Adrenal gland (tissue), 12 donors: Measurements from ENCODE around the gene RAC3. TPM values are rescaled to one million over a fixed set of nuclear protein-coding genes. Genes with fewer than 3 reads are reported as not detected.

Experiments
- DNase-seq, 7 donors: peaks; one replicate each; pipeline ENCODE4 v3.0.0-alpha.2; 2019 to 2020
- H3K27ac ChIP-seq, 5 donors: fragments of 200-600 bp; sonication (generic) in 4 of 5; 1 replicate in 3 of 5; 2 replicates in 2 of 5; pipeline versions ENCODE4 v1.5.1 to v1.8.0; 2016 to 2020; ENCODE audit warnings: mild to moderate bottlenecking in 1 of 5
- H3K27me3 ChIP-seq: fragments of 200-600 bp; 2 replicates; pipeline ENCODE4 v1.8.0; 2021
- H3K36me3 ChIP-seq, 2 donors: fragments of 200-600 bp; replicated peaks in 1 of 2; 1 replicate in 1 of 2; 2 replicates in 1 of 2; pipeline versions ENCODE4 v1.5.1 to v1.8.0; 2018 to 2022
- H3K4me1 ChIP-seq, 2 donors: fragments of 200-600 bp; replicated peaks in 1 of 2; 1 replicate in 1 of 2; 2 replicates in 1 of 2; pipeline versions ENCODE4 v1.5.1 to v1.8.0; 2018 to 2021
- H3K4me3 ChIP-seq, 4 donors: fragments of 200-600 bp; sonication (generic) in 3 of 4; one replicate each; pipeline ENCODE4 v1.5.1; 2016 to 2018
- H3K9me3 ChIP-seq, 3 donors: fragments of 200-600 bp; sonication (generic) in 1 of 3; replicated peaks in 1 of 3; 1 replicate in 2 of 3; 2 replicates in 1 of 3; pipeline versions ENCODE4 v1.5.1 to v1.8.0; 2016 to 2021
- POLR2A ChIP-seq, 2 donors: fragments of 450-650 bp; IDR thresholded peaks; one replicate each; pipeline ENCODE4 v1.6.1; 2017; ENCODE audit warnings: antibody characterized with exemption in 2 of 2, mild to moderate bottlenecking in 2 of 2, moderate library complexity in 1 of 2
- whole genome bisulfite sequencing, 4 donors: extraction: QIAGEN DNeasy Blood & Tissue Kit in 2 of 4; methylation state at CpG; one replicate each; pipeline versions ENCODE4 v1.1.5 to v1.1.7; 2013 to 2017; 5-methylcytosine and 5-hydroxymethylcytosine counted together
- intact Hi-C, 2 donors: fragments of 100-400 bp; cut with DNase I; formaldehyde crosslinking; loops; one replicate each; pipeline versions ENCODE4 v1.14.1 to v1.15.0; 2022 to 2023
- polyA plus RNA-seq, 3 donors: library from polyadenylated mRNA; stranded (reverse); fragments of 200-250 nt in 2 of 3; fragments of 350-450 nt in 1 of 3; fragmentation: Illumina TruSeq in 1 of 3; extraction: RNeasy Lipid Tissue Mini Kit (QIAGEN cat#74804) in 1 of 3; gene quantifications; one replicate each; pipeline ENCODE4 v1.2.3, GENCODE V29; 2013 to 2014
- total RNA-seq, 9 donors: library from RNA; depleted of rRNA in 4 of 9; stranded (reverse); fragments of >200 nt in 4 of 9; fragments of 120-200 nt in 1 of 9; fragmentation: NEBNext Ultra II Directional in 1 of 9; extraction: Animal tissue kit (Norgen Biotek cat#: 25700) in 1 of 9; gene quantifications; one replicate each; pipeline versions ENCODE4 v1.1.0 to v1.2.4, GENCODE V29; 2013 to 2023
- TF ChIP-seq, protein P1 (sequence below), 6 experiments: fragments of 450-650 bp in 4 of 6; fragments of 200-600 bp in 2 of 6; sonication (generic) in 1 of 6; IDR thresholded peaks; 1 replicate in 5 of 6; 2 replicates in 1 of 6; pipeline versions ENCODE4 v1.5.1 to v1.8.0; 2016 to 2021; ENCODE audit warnings: antibody characterized with exemption in 6 of 6, mild to moderate bottlenecking in 2 of 6, moderate library complexity in 1 of 6
- donor health status: healthy with polysubstance abuse.
- donor health status: Bipolar disorder and iron deficiency.
- donor health status: DM: yes; HTN: yes; CAD: no.
- donor health status: DM: no; HTN: no; CAD: no.
- donor health status: DM: no; HTN: no; CAD: no.
- donor health status: DM: yes; HTN: yes; CAD: no.

The RAC3 gene
- total and polyA plus RNA-seq, 12 donors = 1.6 to 13.5 (median 5.1) TPM

DNA sequence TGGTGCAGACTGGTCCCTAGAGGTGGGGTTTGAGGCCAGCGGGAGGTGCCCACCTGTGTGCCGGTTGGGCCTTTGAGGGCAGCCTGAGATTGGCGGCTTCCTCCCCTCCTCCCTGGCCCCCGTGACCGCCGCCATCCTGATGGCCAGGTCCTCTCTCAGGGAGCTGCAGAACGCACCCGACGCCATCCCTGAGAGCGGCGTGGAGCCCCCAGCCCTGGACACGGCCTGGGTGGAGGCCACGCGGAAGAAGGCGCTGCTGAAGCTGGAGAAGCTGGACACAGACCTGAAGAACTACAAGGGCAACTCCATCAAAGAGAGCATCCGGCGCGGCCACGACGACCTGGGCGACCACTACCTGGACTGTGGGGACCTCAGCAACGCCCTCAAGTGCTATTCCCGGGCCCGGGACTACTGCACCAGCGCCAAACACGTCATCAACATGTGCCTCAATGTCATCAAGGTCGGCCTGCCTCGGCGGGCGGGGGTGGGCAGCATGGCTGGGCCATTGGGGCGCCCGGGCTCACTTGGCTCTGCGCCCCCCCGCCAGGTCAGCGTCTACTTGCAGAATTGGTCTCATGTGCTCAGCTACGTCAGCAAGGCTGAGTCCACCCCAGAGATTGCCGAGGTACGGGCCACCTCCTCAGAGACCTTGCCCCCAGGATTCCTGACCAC lies 23.0 kb downstream of the RAC3 start:
- Histone ChIP-seq H3K4me1 (peaks cover 28 to 35% of the 10 kb centered on the region in 2 donors), H3K36me3 (peaks cover 0 to 71% of the 10 kb centered on the region in 2 donors), H3K4me3 (no peak overlapping the region), H3K9me3 (no peaks in the 10 kb centered on the region), H3K27me3 (no peaks in the 10 kb centered on the region), H3K27ac (no peak overlapping the region)
- WGBS, 4 donors = 79 to 89% (median 88%) methylated on average over 17 to 38 of the region's 38 CpGs
- peak in 2 of 7 donors; percentile 6 to 31 for DNase-seq
- intact Hi-C loops = no loop called here
- TF ChIP-seq, protein P1, sequence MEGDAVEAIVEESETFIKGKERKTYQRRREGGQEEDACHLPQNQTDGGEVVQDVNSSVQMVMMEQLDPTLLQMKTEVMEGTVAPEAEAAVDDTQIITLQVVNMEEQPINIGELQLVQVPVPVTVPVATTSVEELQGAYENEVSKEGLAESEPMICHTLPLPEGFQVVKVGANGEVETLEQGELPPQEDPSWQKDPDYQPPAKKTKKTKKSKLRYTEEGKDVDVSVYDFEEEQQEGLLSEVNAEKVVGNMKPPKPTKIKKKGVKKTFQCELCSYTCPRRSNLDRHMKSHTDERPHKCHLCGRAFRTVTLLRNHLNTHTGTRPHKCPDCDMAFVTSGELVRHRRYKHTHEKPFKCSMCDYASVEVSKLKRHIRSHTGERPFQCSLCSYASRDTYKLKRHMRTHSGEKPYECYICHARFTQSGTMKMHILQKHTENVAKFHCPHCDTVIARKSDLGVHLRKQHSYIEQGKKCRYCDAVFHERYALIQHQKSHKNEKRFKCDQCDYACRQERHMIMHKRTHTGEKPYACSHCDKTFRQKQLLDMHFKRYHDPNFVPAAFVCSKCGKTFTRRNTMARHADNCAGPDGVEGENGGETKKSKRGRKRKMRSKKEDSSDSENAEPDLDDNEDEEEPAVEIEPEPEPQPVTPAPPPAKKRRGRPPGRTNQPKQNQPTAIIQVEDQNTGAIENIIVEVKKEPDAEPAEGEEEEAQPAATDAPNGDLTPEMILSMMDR (IDR thresholded peaks at IDR 0.05) = no peak
- no peak for TF ChIP-seq POLR2A (IDR thresholded peaks at IDR 0.05)

DNA sequence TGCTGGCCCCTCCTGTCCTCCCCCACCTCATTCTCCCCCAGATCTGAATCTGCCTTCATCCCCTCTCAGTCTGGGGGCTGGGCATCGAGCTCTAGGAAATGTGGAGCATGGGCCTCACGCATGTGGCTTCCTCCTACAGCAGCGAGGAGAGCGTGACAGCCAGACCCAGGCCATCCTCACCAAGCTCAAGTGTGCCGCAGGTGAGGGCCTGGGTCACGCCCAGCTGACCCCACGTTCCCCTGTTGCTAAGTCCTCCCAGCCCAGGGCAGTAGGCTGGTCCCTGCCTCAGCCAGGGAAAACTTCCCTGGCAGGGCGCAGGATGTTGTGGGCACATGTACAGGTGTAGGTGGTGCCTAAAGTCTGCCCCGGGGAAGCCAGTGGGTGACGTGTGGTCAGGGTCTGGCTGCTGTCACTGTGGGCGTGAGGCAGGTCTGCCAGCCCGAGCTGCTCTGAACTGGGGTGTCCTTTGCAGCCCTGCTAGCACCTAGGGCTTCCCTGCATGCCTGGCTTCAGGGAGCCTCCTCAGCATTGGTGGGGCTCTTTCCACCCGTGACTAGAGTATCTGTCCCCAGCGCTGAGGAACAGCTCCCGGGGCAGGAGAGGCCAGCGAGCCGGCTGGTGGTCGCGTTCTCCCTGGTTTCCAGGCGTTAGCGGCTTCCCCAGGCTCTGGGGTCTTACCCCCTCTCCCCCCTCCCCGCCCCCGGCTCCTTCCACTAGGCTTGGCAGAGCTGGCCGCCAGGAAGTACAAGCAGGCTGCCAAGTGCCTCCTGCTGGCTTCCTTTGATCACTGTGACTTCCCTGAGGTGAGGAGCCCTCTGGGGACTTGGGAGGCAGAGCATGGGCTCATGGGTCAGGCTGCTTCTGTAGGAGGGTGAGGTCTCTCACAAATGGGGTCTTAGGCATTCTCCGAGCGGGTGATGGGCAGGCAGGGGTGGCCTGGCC lies 23.8 kb downstream of the RAC3 start:
- TF ChIP-seq POLR2A (IDR thresholded peaks at IDR 0.05) = no peak
- TF ChIP-seq, protein P1 (IDR thresholded peaks at IDR 0.05) = no peak
- Histone ChIP-seq H3K27me3 (no peaks in the 10 kb centered on the region), H3K27ac (no peak overlapping the region), H3K4me1 (peaks cover 27 to 34% of the 10 kb centered on the region in 2 donors), H3K4me3 (no peak overlapping the region), H3K9me3 (no peaks in the 10 kb centered on the region), H3K36me3 (peaks cover 0 to 71% of the 10 kb centered on the region in 2 donors)
- 79 to 92% (median 85%) methylated on average over 8 to 26 of the region's 26 CpGs for WGBS, 4 donors
- peak in 2 of 7 donors; percentile 6 to 15 for DNase-seq
- intact Hi-C loops = no loop called here

DNA sequence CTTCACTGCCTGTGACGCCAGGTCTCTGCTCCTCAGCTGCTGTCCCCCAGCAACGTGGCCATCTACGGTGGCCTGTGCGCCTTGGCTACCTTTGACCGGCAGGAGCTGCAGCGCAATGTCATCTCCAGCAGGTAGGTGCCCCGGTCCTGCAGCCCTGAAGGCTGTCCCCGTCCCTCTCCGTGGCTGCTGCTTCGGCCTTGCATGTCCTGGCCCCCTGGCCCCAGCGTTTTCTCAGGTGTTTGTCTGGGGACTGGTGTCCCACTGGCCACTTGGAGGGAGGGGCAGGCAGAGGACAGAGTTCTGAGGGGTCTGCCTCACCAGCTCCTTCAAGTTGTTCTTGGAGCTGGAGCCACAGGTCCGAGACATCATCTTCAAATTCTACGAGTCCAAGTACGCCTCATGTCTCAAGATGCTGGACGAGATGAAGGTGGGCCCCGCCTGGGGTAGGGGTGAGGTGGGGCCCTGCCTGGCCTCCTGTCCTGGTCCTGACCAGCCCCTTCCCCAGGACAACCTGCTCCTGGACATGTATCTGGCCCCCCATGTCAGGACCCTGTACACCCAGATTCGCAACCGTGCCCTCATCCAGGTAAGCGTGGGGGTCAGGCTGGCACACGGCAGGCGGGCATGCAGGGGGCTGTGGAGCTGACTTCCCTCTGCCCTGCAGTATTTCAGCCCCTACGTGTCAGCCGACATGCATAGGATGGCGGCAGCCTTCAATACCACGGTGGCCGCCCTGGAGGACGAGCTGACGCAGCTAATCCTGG lies 24.7 kb downstream of the RAC3 start:
- Histone ChIP-seq H3K27ac (no peak overlapping the region), H3K4me1 (peaks cover 20 to 28% of the 10 kb centered on the region in 2 donors), H3K4me3 (no peak overlapping the region), H3K27me3 (no peaks in the 10 kb centered on the region), H3K9me3 (no peaks in the 10 kb centered on the region), H3K36me3 (peaks cover 0 to 79% of the 10 kb centered on the region in 2 donors)
- intact Hi-C loops = no loop called here
- 88 to 94% (median 89%) methylated on average over 8 to 28 of the region's 28 CpGs for WGBS, 4 donors
- peak in 2 of 7 donors; percentile 8 to 14 for DNase-seq
- TF ChIP-seq POLR2A (IDR thresholded peaks at IDR 0.05) = no peak
- TF ChIP-seq, protein P1 (IDR thresholded peaks at IDR 0.05) = no peak
